ENCODE measurements around the gene OSBPL3. TPM values are rescaled to one million over a fixed set of nuclear protein-coding genes. Genes with fewer than 3 reads are reported as not detected.

The OSBPL3 gene
- total and polyA plus RNA-seq, 4 donors = 0.28 to 3.0 (median 1.1) TPM

- Histone ChIP-seq H3K4me3 (ENCODE audit: low read depth in 1 of 3, low read length in 3 of 3) (no peak overlapping the region), H3K4me1 (ENCODE audit: control insufficient read depth in 4 of 4, insufficient read depth in 4 of 4, low read length in 3 of 4) (peaks cover 0 to 9% (median 4%) of the 10 kb centered on the region in 4 donors), H3K9me3 (ENCODE audit: control insufficient read depth in 4 of 4, low read length in 3 of 4) (no peaks in the 10 kb centered on the region), H3K9ac (ENCODE audit: low read depth in 1 of 2, low read length in 2 of 2) (no peak overlapping the region), H3K27ac (ENCODE audit: low read depth in 1 of 2, low read length in 2 of 2) (no peak overlapping the region), H3K27me3 (ENCODE audit: control insufficient read depth in 4 of 4, insufficient read depth in 4 of 4, low read length in 3 of 4) (no peaks in the 10 kb centered on the region), H3K36me3 (ENCODE audit: control insufficient read depth in 4 of 4, insufficient read depth in 3 of 4, low read depth in 1 of 4, low read length in 3 of 4) (peaks cover 0 to 1% (median 0%) of the 10 kb centered on the region in 4 donors)
- no peak for DNase-seq (ENCODE audit: low spot score)
- WGBS = 75% methylated on average over 2 of the region's 2 CpGs
- no peak for TF ChIP-seq MAX (IDR thresholded peaks at IDR 0.05)
Observed at GRCh38 chr7:24902276-24902675, 77.7 kb downstream of the OSBPL3 start.

- no peak overlapping the region for H3K4me3 ChIP-seq (ENCODE audit: low read depth in 1 of 3, low read length in 3 of 3)
- peaks cover 0 to 1% (median 0%) of the 10 kb centered on the region in 4 donors for H3K36me3 ChIP-seq (ENCODE audit: control insufficient read depth in 4 of 4, insufficient read depth in 3 of 4, low read depth in 1 of 4, low read length in 3 of 4)
- H3K27me3 ChIP-seq (ENCODE audit: control insufficient read depth in 4 of 4, insufficient read depth in 4 of 4, low read length in 3 of 4) = no peaks in the 10 kb centered on the region
- no peak overlapping the region for H3K27ac ChIP-seq (ENCODE audit: low read depth in 1 of 2, low read length in 2 of 2)
- TF ChIP-seq GABPA (IDR thresholded peaks at IDR 0.05 in 1 of 2, conservative IDR thresholded peaks at IDR 0.05 in 1 of 2) (no peak), RXRA (IDR thresholded peaks at IDR 0.05) (no peak), MAX (IDR thresholded peaks at IDR 0.05) (no peak), HNF4G (IDR thresholded peaks at IDR 0.05) (no peak), ZBTB33 (IDR thresholded peaks at IDR 0.05) (no peak), SP1 (IDR thresholded peaks at IDR 0.05) (no peak)
- 88% methylated on average over 4 of the region's 4 CpGs for WGBS
- H3K9me3 ChIP-seq (ENCODE audit: control insufficient read depth in 4 of 4, low read length in 3 of 4) = no peaks in the 10 kb centered on the region
- peaks cover 0 to 4% (median 0%) of the 10 kb centered on the region in 4 donors for H3K4me1 ChIP-seq (ENCODE audit: control insufficient read depth in 4 of 4, insufficient read depth in 4 of 4, low read length in 3 of 4)
- no peak overlapping the region for H3K9ac ChIP-seq (ENCODE audit: low read depth in 1 of 2, low read length in 2 of 2)
- no peak for DNase-seq (ENCODE audit: low spot score)
Observed at GRCh38 chr7:24899905-24900304, 80.1 kb downstream of the OSBPL3 start.

- no peak overlapping the region for H3K27ac ChIP-seq (ENCODE audit: low read depth in 1 of 2, low read length in 2 of 2)
- H3K4me3 ChIP-seq (ENCODE audit: low read depth in 1 of 3, low read length in 3 of 3) = no peak overlapping the region
- peaks cover 0 to 1% (median 0%) of the 10 kb centered on the region in 4 donors for H3K36me3 ChIP-seq (ENCODE audit: control insufficient read depth in 4 of 4, insufficient read depth in 3 of 4, low read depth in 1 of 4, low read length in 3 of 4)
- 95% methylated on average over 1 of the region's 1 CpG for WGBS
- H3K9ac ChIP-seq (ENCODE audit: low read depth in 1 of 2, low read length in 2 of 2) = no peak overlapping the region
- no peak for TF ChIP-seq HNF4G (IDR thresholded peaks at IDR 0.05)
- no peak for TF ChIP-seq GABPA (IDR thresholded peaks at IDR 0.05 in 1 of 2, conservative IDR thresholded peaks at IDR 0.05 in 1 of 2)
- no peak for TF ChIP-seq FOXA2 (IDR thresholded peaks at IDR 0.05)
- TF ChIP-seq CTCF (IDR thresholded peaks at IDR 0.05; ENCODE audit: low read depth, low read length, missing input control) = no peak
- no peak for TF ChIP-seq SP1 (IDR thresholded peaks at IDR 0.05)
- peaks cover 0 to 4% (median 0%) of the 10 kb centered on the region in 4 donors for H3K4me1 ChIP-seq (ENCODE audit: control insufficient read depth in 4 of 4, insufficient read depth in 4 of 4, low read length in 3 of 4)
- no peaks in the 10 kb centered on the region for H3K9me3 ChIP-seq (ENCODE audit: control insufficient read depth in 4 of 4, low read length in 3 of 4)
- no peaks in the 10 kb centered on the region for H3K27me3 ChIP-seq (ENCODE audit: control insufficient read depth in 4 of 4, insufficient read depth in 4 of 4, low read length in 3 of 4)
- DNase-seq (ENCODE audit: low spot score) = no peak
Observed at GRCh38 chr7:24899161-24899560, 80.8 kb downstream of the OSBPL3 start.

All from liver (tissue), 9 donors.